Endothelial cell of umbilical vein (primary cell): ENCODE measurements around the gene COQ9.

ENCODE experiments used
- CTCF ChIP-seq, 2 donors: IDR thresholded peaks; 1 replicate in 1 of 2; 2 replicates in 1 of 2; pipeline ENCODE4 v1.5.1; 2011; ENCODE audit warnings: low read length in 2 of 2, mild to moderate bottlenecking in 2 of 2, moderate library complexity in 2 of 2, control low read depth in 1 of 2, inconsistent platforms in 1 of 2, low read depth in 1 of 2; ENCODE audit not compliant: insufficient read depth in 1 of 2; ENCODE audit errors: extremely low read depth in 1 of 2
- JUN ChIP-seq: IDR thresholded peaks from 2 replicates; pipeline ENCODE4 v1.6.1; 2011; ENCODE audit warnings: borderline replicate concordance, low read depth; ENCODE audit not compliant: insufficient read length, insufficient read depth
- POLR2A ChIP-seq: IDR thresholded peaks from 2 replicates; pipeline ENCODE4 v1.6.1; 2012; ENCODE audit warnings: low read depth, mild to moderate bottlenecking, control low read depth, low read length

GRCh38 chr16:57504001-57504400 lies 56.7 kb downstream of the COQ9 start:
- TF ChIP-seq POLR2A (no peak), CTCF (IDR thresholded peaks at IDR 0.05; ENCODE audit: extremely low read depth in 1 of 2, insufficient read depth in 1 of 2, low read depth in 1 of 2, low read length in 2 of 2) (no peak), JUN (no peak)
